GM19099 (cell line): ENCODE measurements around the gene LNP1.

Source experiments
- POLR2A ChIP-seq: IDR thresholded peaks from 3 replicates; pipeline ENCODE4 v1.6.1; 2011; ENCODE audit warnings: low read depth; ENCODE audit not compliant: insufficient read length; ENCODE audit errors: extremely low read depth

LNP1 gene

DNA sequence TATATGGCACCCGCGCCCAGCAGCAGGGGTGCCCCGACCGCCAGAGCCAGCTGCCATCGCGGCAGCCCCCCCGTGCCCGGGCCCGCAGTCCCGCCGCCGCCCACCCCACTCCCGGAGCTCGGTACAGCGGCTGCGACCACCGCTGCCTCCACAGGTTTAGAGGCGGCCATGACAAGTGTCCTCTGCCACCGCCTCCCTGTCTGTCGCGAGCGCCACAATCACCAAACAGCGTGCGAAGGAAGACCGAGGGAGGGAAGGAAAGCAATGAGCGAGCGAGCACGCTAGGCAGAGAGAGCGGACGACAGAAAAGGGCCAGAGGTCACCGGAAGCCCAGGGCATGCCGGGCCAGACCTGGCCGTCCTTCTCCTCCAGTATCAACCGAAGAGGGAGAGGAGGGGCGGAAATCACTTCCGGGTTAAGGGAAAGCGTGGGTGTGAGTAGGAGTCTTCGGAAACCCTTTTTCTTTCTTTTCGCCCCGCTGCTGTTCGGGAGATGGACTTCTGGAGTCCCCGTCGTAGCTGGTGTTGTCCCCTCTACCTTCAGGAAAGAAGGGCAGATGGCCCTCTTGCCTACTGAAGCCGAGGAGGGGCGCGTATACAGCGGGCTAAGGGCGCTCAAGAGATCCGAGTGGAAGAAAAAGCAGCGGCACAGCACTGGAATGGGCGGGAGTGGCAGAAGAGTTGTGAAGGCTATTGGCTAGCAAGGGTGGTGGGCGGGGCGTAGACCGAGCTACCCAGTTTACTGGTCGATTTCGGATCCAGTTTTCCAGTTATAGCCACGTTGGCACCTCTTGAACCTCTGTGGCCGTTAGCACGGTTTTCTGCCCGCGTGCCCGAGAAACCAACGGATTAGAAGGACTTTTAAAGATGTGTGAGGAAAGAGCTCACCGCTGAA lies at the start of gene LNP1, which contains the start of gene TOMM70:
Gene LNP1 (plus strand): TSS at position 760 of the 894 bp plus-strand sequence. CDS start 28,191 bp downstream, outside the sequence.
Gene TOMM70 (minus strand): TSS at position 310 of the 894 bp plus-strand sequence. CDS start 140 bp downstream, at position 170.
- TF ChIP-seq POLR2A = peak; percentile 81

DNA sequence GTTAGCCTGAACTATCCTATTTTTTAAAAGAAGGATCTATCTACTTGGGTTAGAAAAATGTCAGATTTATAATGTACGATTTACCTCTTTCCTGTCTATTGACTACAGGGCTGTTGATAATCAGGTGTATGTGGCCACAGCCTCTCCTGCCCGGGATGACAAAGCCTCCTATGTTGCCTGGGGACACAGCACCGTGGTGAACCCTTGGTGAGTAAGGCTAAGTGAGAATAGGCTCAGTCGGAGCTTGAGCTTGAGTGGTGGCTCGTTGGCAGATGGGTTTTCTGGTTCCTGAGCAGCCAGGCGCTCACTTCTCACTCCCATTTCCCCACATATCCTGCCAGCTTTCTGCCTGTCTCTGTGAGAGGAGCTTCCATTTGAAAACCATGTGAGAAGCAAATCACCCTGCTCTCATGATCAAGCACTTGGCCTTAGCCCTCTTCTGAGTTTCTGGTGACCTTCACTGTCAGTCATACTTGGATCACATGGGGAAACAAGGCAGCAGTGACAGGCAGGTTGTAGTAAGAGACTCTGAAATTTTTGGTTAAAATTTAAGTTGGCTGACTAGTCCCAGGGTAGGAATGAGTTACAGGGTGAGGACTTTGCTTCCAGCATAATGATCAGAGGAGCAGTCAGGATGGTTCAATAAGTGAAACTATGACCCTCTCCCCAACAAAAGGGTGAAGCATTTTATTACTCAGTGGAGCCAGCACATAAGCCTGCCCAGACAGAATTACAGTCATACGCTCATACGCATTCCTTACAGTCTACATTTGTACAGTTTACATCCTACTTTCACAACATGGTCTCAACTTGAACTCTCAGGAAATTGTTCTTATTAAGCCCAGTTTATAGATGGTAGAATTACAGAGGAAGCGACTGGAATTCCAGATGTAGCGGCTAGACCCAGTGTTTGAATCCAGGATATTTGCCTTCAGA lies 48.8 kb upstream of the LNP1 start:
- TF ChIP-seq POLR2A = no peak

DNA sequence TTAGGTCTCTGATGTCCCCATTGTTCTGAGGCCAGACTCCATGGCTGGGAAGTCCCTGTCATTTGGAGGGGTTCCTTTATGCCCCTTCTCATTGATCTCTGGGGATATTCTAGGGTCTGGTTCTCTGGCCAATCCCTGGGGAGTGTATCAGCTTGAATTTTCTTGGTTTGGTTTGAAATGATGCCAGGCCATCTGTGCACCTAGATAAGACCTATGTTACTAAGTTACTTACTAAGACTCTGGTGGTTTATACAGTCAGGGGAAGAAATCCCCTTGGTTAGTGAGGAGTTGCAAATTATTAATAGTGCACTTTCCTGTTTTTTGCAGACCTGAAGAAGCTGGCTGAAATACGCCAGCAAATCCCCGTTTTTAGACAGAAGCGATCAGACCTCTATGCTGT lies 46.5 kb upstream of the LNP1 start:
- TF ChIP-seq POLR2A = no peak

DNA sequence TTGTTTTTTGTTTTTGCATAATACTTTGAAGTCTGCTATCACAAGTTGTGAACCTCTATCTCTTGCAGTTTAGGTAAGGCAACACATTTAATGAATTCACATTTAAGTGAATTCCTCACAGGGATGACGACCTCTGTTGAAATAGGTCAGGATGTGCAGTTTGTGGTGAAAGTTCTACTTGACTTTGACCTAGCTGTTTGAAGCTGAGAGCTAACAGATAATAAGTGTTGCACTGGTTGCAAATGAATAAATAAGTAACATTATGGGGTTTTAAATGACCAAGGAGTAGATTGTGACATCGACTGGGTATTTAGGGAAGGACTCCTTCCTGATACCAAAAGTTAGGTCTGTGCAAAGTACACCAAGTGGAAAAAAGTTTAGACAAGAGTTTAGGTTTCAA lies 42.9 kb upstream of the LNP1 start:
- TF ChIP-seq POLR2A = no peak

GRCh38 chr3:100359035-100359434 lies 42.3 kb upstream of the LNP1 start:
- TF ChIP-seq POLR2A = no peak

- no peak for TF ChIP-seq POLR2A
Observed at GRCh38 chr3:100360757-100361496, 40.4 kb upstream of the LNP1 start.

- no peak for TF ChIP-seq POLR2A
Observed at GRCh38 chr3:100361897-100362296, 39.4 kb upstream of the LNP1 start.

DNA sequence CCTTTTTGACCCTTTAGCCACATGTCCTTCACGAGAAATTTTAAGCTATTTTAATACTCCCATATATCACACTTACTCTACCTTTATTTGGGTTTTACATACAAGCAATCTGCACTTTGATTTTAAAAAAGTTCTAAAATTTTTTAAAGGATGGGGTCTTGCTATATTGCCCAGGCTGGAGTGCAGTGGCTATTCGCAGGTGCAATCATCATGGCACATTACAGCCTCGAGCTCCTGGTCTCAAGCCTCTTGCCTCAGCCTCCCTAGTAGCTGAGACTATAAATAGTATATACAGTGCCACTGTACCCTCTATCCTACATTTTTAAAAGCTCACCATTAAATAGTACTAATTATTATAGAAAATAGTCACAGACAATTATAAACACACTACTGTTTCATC lies 36.9 kb upstream of the LNP1 start:
- TF ChIP-seq POLR2A = no peak

DNA sequence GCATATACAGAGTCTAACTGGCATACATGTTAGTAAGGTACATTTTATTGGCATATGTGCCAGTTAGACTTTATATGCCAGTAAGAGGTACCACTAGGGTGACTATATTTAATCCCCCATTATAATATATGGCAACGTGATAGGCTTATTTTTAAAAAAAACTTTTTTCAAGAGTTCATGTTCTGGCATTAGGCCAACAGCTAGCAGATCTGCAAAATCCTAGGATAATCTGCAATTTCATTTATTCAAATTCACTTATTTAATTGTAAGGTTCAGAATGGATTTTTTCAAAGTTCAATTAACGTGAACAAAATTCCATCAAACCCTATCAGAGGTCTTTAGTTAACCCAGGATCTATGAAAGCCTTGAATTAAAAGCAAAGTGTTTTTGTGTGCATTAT lies 34.9 kb upstream of the LNP1 start:
- no peak for TF ChIP-seq POLR2A

GRCh38 chr3:100368441-100368840 lies 32.9 kb upstream of the LNP1 start:
- no peak for TF ChIP-seq POLR2A

- no peak for TF ChIP-seq POLR2A
Observed at GRCh38 chr3:100370756-100371155, 30.6 kb upstream of the LNP1 start.

- TF ChIP-seq POLR2A = no peak
Observed at GRCh38 chr3:100374521-100374920, 26.8 kb upstream of the LNP1 start.

DNA sequence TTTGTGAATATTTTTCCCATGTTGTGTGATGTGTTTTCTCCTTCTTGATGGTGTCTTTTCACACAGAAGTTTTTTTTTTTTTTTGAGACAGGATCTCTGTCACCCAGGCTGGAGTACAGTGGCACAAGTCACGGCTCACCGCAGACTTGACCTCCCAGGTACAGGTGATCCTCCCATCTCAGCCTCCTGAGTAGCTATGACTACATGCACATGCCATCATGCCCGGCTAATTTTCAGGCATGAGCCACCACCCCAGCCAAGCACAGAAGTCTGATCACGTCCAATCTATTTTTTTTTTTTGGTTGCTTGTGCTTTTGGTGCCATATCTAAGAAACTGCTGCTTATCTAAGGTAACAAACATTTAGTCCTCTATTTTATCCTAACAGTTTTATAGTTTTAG lies 25.0 kb upstream of the LNP1 start:
- TF ChIP-seq POLR2A = no peak

DNA sequence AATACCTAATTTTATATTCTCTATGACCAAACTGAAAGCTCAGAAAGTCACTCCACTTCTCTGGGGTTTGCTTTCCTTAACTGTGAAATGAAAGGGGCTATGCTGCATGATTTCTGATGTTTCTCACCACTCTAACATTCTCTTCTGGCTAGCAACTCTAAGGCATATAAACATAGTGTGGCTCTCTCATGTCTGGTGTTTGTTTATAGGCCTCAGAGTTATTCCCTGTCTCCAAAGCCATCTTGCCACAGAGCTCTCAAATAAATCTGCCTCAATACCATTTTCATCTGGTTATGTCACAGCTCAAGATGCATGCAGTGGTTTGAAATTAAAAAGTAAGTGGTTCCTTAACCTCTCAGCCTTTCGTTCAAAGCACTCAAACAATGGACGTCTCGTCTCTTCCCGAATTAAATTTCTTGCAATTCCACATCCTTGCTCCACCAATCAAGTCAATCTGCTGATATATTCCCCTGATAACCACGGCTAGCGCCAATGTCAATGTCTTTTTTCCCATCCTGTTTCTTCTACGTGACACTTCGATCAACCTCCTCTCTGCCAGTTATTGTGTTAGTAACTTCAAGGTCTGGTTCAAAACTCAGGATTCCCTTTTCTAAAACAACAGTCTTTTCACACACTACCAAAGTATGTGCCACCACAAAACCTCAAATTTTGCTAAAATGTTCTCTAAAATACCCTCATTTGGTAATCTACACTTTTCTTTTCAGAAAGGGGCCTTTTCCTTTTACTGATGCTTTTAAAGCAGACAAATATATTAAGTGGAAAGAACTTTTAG lies 16.4 kb upstream of the LNP1 start:
- no peak for TF ChIP-seq POLR2A

GRCh38 chr3:100386437-100387074 lies 14.8 kb upstream of the LNP1 start:
- no peak for TF ChIP-seq POLR2A
